Colonic mucosa (tissue), 4 donors: ENCODE data around the gene PLPP7. TPM values are rescaled to one million over a fixed set of nuclear protein-coding genes. Genes with fewer than 3 reads are reported as not detected.

Source experiments
- DNase-seq: peaks from one replicate; pipeline ENCODE4 v3.0.0-alpha.2; 2020
- H3K27ac ChIP-seq: fragments of 200-600 bp; one replicate; pipeline ENCODE4 v1.8.0; 2021
- H3K27me3 ChIP-seq: fragments of 200-600 bp; one replicate; pipeline ENCODE4 v1.8.0; 2021
- H3K36me3 ChIP-seq: fragments of 200-600 bp; one replicate; pipeline ENCODE4 v1.8.0; 2021
- H3K4me1 ChIP-seq: fragments of 200-600 bp; one replicate; pipeline ENCODE4 v1.8.0; 2021; ENCODE audit warnings: mild to moderate bottlenecking
- H3K4me3 ChIP-seq: fragments of 200-600 bp; one replicate; pipeline ENCODE4 v1.8.0; 2021
- H3K9ac ChIP-seq, 2 donors: one replicate each; pipeline ENCODE4 v1.7.0; 2013; ENCODE audit warnings: control low read depth in 2 of 2, low read depth in 2 of 2, low read length in 2 of 2
- H3K9me3 ChIP-seq: fragments of 200-600 bp; one replicate; pipeline ENCODE4 v1.8.0; 2021
- intact Hi-C: fragments of 100-400 bp; cut with DNase I; formaldehyde crosslinking; loops from one replicate; pipeline ENCODE4 v1.14.1; 2022
- total RNA-seq, 2 donors: library from RNA; stranded (reverse); fragmentation: NEBNext Ultra II Directional in 1 of 2; extraction: Animal tissue kit (Norgen Biotek cat#: 25700) in 1 of 2; gene quantifications; one replicate each; pipeline ENCODE4 v1.2.1, GENCODE V29; 2021
- TF ChIP-seq, protein P1 (sequence below): fragments of 200-600 bp; IDR thresholded peaks from one replicate; pipeline ENCODE4 v1.8.0; 2022; ENCODE audit warnings: antibody characterized with exemption, mild to moderate bottlenecking
- donor health status: healthy.
- donor health status: DM: no; HTN: no; CAD: no.
- donor health status: DM: no; HTN: no; CAD: no.

PLPP7 gene
- total RNA-seq, 2 donors from 2014 or later: 0.40 to 1.1 TPM

DNA sequence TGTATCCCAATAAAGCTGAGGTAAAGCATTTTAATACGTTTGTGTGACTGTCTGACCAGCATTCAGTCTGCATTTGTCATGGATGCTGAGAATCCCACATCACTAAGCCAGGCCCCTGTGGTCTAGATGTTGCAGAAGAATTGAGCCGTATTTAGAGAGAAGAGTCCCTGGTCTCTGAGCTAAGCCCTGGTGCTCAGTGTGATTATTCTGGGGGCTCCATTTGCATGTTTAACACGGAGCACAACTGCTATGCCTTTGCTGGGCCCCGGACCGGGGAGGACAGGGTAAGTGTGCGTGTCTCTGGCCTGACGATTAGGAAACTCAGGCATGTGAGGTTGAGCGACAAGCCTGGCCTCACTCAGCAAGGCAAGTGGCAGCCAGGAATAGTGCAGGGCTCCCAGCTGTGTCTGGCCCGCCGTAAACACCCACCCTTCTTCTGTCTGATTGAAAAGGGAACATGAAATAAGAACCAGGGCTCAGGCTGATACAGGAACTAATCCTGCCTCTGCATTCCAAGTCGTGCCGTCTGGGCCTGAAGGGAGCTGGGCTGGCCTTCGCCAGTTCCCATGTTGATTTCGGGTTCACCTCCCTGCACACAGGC lies 35.5 kb upstream of the PLPP7 start:
- DNase-seq: no peak
- Histone ChIP-seq H3K27ac (peak overlapping the region; percentile 32), H3K36me3 (no peaks in the 10 kb centered on the region), H3K9me3 (no peaks in the 10 kb centered on the region), H3K9ac (peak overlapping the region in 1 of 2 donors; percentile 19), H3K4me1 (no peaks in the 10 kb centered on the region), H3K27me3 (no peaks in the 10 kb centered on the region), H3K4me3 (no peak overlapping the region)
- intact Hi-C loops: no loop called here
- TF ChIP-seq, protein P1, sequence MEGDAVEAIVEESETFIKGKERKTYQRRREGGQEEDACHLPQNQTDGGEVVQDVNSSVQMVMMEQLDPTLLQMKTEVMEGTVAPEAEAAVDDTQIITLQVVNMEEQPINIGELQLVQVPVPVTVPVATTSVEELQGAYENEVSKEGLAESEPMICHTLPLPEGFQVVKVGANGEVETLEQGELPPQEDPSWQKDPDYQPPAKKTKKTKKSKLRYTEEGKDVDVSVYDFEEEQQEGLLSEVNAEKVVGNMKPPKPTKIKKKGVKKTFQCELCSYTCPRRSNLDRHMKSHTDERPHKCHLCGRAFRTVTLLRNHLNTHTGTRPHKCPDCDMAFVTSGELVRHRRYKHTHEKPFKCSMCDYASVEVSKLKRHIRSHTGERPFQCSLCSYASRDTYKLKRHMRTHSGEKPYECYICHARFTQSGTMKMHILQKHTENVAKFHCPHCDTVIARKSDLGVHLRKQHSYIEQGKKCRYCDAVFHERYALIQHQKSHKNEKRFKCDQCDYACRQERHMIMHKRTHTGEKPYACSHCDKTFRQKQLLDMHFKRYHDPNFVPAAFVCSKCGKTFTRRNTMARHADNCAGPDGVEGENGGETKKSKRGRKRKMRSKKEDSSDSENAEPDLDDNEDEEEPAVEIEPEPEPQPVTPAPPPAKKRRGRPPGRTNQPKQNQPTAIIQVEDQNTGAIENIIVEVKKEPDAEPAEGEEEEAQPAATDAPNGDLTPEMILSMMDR: no peak

DNA sequence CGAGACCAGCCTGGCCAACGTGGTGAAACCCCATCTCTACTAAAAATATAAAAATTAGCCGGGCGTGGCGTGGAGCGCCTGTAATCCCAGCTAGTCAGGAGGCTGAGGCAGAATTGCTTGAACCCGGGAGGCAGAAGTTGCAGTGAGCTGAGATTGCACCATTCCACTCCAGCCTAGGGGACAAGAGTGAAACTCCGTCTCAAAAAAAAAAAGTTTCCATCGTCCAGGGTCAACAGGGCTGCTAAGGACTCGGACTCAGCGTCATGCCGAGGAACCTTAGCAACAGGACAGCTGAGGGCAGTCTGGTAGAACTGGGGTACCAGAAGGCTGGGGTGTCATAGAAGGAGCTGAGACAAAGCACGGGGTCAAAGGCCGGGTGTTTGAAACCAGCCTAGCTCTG lies 34.9 kb upstream of the PLPP7 start:
- DNase-seq: no peak
- no peaks in the 10 kb centered on the region for H3K27me3 ChIP-seq
- no peak overlapping the region for H3K9ac ChIP-seq
- no peak overlapping the region for H3K4me3 ChIP-seq
- H3K4me1 ChIP-seq: no peaks in the 10 kb centered on the region
- peak overlapping the region; percentile 32 for H3K27ac ChIP-seq
- no peaks in the 10 kb centered on the region for H3K9me3 ChIP-seq
- intact Hi-C loops: no loop called here
- TF ChIP-seq, protein P1: no peak
- H3K36me3 ChIP-seq: no peaks in the 10 kb centered on the region

DNA sequence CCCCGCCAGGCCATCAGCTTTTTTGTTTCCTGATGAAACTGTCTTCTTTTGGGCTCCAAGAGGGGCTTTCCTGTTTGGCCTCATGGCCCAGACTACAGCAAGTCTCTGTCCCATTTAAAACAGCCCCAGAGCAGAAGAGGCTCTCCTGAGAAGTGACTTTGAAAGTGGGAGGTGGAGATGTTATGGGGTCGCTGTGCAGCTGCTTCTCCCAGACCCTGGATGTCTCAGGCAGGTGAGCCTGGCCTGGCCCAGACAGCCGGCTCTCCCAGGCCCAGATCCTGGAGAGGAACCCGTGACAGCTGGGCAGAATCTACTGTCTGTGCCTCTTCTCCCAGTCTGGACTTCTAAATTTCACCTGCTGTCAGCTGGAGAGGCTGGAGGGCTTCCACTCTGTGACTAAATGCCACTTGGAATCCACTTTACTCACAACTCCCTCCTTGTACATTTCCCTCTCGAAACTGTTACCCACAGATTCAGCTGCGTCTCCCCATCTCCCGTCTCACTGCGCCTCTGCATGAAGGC lies 33.8 kb upstream of the PLPP7 start:
- intact Hi-C loops: no loop called here
- H3K9me3 ChIP-seq: no peaks in the 10 kb centered on the region
- TF ChIP-seq, protein P1: no peak
- H3K4me3 ChIP-seq: no peak overlapping the region
- H3K4me1 ChIP-seq: no peaks in the 10 kb centered on the region
- no peak for DNase-seq
- no peaks in the 10 kb centered on the region for H3K36me3 ChIP-seq
- H3K27ac ChIP-seq: peak overlapping the region; percentile 56
- no peaks in the 10 kb centered on the region for H3K27me3 ChIP-seq
- H3K9ac ChIP-seq: peak overlapping the region; percentile 33 to 40

DNA sequence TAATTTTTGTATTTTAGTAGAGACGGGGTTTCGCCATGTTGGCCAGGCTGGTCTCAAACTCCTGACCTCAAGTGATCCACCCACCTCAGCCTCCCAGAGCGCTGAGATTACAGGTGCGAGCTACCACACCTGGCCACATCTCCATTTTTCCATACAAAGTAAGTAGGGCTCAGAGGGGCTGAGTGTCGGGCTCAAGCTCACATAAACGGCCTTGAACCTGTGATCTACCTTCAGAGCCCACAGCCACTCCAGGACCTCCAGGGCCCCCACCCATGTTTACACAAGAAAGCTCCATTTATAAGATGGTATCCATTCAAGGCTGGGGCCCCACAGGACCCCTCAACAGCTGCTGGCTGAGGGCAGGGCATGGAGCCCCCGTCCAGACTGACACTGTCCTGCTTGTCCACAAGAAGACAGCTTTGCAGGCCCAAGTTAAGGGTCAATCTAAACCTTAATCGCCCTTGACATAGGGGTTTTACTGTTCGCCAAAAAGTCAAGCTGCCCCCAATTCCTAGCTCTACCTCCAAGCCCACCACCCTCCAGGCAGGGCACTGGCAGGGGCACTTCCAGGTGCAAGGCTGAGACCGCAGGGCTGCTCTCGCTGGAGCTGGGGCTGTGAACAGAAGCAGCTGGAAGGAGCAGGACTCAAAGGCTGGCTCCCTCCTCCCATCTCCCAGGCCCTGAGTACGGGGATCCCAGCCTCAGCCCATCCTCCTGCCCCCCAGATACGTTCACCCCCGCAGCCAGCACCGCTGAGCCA lies 32.1 kb upstream of the PLPP7 start:
- TF ChIP-seq, protein P1: no peak
- H3K27me3 ChIP-seq: no peaks in the 10 kb centered on the region
- no peaks in the 10 kb centered on the region for H3K36me3 ChIP-seq
- H3K9ac ChIP-seq: no peak overlapping the region
- no peak overlapping the region for H3K4me3 ChIP-seq
- no peaks in the 10 kb centered on the region for H3K4me1 ChIP-seq
- no peaks in the 10 kb centered on the region for H3K9me3 ChIP-seq
- intact Hi-C loops: no loop called here
- DNase-seq: no peak
- peak overlapping the region; percentile 63 for H3K27ac ChIP-seq

DNA sequence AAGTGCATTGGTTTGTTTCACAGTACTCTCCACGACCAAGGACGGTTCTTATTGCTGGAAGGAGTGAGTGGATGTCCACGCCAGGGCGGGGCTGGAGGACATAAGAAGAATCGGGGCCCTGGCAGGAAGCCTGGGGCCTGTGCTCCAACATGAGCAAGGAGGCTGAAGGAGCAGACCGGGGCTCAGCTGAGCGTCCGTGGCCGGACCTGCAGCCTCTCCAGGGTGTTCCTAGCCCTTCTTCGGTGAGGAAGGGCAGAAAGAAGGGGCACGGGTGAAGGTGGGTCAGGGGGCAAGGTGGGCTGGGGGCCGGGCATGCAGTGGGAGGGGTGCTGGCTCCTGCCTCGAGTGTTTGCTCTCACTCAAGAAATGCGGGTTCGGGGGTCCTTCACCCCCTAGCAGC lies 31.3 kb upstream of the PLPP7 start:
- no peaks in the 10 kb centered on the region for H3K9me3 ChIP-seq
- no peak overlapping the region for H3K27ac ChIP-seq
- no peak for DNase-seq
- intact Hi-C loops: no loop called here
- no peaks in the 10 kb centered on the region for H3K4me1 ChIP-seq
- no peaks in the 10 kb centered on the region for H3K27me3 ChIP-seq
- H3K4me3 ChIP-seq: no peak overlapping the region
- no peak overlapping the region for H3K9ac ChIP-seq
- TF ChIP-seq, protein P1: no peak
- no peaks in the 10 kb centered on the region for H3K36me3 ChIP-seq
